Neutrophil (primary cell): ENCODE results near the gene RAB8B.
A peak's percentile ranks its signal among the peaks of the same experiment; 100 is the strongest.

Experiments used
- H3K27ac ChIP-seq: fragments of 200-600 bp; sonication (generic); 2 replicates; pipeline ENCODE4 v1.5.1; 2016; ENCODE audit warnings: mild to moderate bottlenecking, moderate library complexity
- H3K27me3 ChIP-seq: fragments of 200-600 bp; sonication (generic); 2 replicates; pipeline ENCODE4 v1.6.0; 2016; ENCODE audit warnings: mild to moderate bottlenecking
- H3K36me3 ChIP-seq: fragments of 200-600 bp; sonication (generic); 2 replicates; pipeline ENCODE4 v1.5.1; 2017
- H3K4me1 ChIP-seq, 2 experiments: fragments of 200-600 bp in 1 of 2; sonication (generic) in 1 of 2; 1 replicate in 1 of 2; 2 replicates in 1 of 2; pipeline versions ENCODE4 v1.5.1 to v1.6.1; 2013 to 2016; ENCODE audit warnings: low read depth in 1 of 2, low read length in 1 of 2, mild to moderate bottlenecking in 1 of 2, moderate library complexity in 1 of 2; ENCODE audit not compliant: control insufficient read depth in 1 of 2, insufficient read depth in 1 of 2
- H3K4me3 ChIP-seq, 2 experiments: fragments of 200-600 bp in 1 of 2; sonication (generic) in 1 of 2; 1 replicate in 1 of 2; 2 replicates in 1 of 2; pipeline ENCODE4 v1.5.1; 2013 to 2016; ENCODE audit warnings: low read depth in 1 of 2, low read length in 1 of 2, mild to moderate bottlenecking in 1 of 2, moderate library complexity in 1 of 2
- H3K9me3 ChIP-seq: fragments of 200-600 bp; sonication (generic); 2 replicates; pipeline ENCODE4 v1.5.1; 2016
- TF ChIP-seq, protein P1 (sequence below): fragments of 200-600 bp; sonication (generic); IDR thresholded peaks from 2 replicates; pipeline ENCODE4 v1.5.1; 2016; ENCODE audit warnings: antibody characterized with exemption

Gene RAB8B

DNA sequence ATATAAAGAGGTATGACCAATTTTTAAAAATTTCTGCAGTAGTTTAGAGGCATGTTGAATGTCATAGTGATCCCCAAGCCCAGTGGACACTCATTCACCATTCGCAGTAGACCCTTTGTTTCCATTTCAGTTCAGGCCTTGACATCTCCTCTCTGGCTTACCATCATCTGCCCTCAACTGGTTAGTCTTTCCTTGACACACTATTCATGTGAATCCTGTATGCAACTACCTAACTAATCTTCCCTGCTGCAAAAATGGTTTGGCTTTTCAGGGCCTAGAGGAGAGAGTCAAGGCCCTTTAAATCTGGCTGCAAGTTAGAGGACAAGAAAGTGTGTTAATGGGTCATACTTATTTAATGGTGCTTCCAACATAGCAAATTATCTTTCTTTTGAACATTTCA is 98.9 kb downstream of the RAB8B start:
- Histone ChIP-seq H3K4me1 (peaks cover 11 to 19% of the 10 kb centered on the region in 2 experiments), H3K27me3 (no peaks in the 10 kb centered on the region), H3K9me3 (no peaks in the 10 kb centered on the region), H3K36me3 (peaks cover 27% of the 10 kb centered on the region), H3K27ac (no peak overlapping the region), H3K4me3 (no peak overlapping the region)
- TF ChIP-seq, protein P1, sequence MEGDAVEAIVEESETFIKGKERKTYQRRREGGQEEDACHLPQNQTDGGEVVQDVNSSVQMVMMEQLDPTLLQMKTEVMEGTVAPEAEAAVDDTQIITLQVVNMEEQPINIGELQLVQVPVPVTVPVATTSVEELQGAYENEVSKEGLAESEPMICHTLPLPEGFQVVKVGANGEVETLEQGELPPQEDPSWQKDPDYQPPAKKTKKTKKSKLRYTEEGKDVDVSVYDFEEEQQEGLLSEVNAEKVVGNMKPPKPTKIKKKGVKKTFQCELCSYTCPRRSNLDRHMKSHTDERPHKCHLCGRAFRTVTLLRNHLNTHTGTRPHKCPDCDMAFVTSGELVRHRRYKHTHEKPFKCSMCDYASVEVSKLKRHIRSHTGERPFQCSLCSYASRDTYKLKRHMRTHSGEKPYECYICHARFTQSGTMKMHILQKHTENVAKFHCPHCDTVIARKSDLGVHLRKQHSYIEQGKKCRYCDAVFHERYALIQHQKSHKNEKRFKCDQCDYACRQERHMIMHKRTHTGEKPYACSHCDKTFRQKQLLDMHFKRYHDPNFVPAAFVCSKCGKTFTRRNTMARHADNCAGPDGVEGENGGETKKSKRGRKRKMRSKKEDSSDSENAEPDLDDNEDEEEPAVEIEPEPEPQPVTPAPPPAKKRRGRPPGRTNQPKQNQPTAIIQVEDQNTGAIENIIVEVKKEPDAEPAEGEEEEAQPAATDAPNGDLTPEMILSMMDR = no peak

DNA sequence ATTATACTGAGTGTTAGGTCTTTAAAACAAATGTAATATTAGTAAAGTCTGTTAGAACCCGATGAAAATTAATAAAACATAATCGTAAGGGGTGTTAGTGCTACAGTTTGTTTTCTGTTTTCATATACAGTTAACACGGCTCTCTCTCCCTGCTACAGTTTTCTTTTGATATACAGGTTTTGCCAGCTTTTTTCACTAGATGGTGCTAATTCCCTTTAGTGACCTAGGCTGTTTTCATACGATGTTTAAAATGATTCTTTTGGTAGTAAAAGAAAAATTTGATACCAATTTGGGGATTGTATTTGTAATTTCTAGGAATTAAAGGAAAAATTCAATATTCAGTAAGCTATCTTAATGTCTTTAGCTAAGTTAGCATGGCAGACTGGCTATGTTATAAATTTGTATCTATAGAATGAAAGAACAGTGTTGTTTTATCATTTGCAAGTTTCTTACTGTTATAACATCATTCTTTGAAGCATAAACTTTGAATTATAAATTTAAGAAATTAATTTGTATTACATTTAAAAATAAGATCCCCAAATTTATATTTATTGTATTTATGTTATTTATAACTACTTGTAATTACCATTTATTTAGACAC is 99.5 kb downstream of the RAB8B start:
- Histone ChIP-seq H3K4me1 (peaks cover 9 to 15% of the 10 kb centered on the region in 2 experiments), H3K36me3 (peaks cover 27% of the 10 kb centered on the region)
- TF ChIP-seq, protein P1 = peak; percentile 43

DNA sequence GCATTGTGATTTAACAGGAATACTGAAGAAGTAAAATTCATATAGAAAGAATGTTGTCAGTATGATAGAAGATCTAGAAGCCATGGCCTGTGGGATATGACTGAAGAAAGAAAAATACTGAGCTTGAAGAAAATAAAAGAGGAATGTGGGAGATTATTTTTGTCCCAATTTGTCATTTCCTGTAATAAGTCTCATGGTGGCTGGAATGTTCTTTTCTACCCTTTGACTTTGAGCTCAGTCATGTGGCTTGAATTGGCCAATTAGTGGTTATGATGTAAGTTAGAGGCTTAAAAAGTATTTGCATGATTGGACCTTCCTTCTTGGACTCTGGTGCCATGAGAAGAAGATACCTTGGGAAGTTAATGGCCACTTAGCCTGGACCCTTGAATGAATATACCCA is 102.1 kb downstream of the RAB8B start:
- Histone ChIP-seq H3K36me3 (peaks cover 23% of the 10 kb centered on the region), H3K4me3 (no peak overlapping the region)

More for the DNA sequence above, 99.5 kb downstream of the RAB8B start:
- H3K9me3 ChIP-seq = no peaks in the 10 kb centered on the region
- H3K27me3 ChIP-seq = no peaks in the 10 kb centered on the region
- H3K4me3 ChIP-seq = no peak overlapping the region
- no peak overlapping the region for H3K27ac ChIP-seq

DNA sequence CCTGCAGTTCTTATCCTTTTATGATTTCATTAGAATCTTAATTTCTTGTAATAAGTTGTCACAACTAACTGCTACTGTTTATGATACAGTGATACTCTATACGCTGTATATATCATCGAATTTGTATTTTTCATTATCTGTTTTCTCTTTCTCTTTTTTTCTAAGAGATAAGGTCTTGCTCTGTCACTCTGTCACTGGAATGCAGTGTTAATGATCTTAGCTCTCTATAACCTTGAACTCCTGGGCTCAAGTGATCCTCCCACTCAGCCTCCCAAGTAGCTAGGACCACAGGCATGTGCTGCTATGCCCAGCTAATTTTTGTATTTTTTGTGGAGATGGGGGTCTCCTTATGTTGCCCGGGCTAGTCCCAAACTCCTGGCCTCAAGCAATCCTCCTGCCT is 102.8 kb downstream of the RAB8B start:
- Histone ChIP-seq H3K27me3 (no peaks in the 10 kb centered on the region), H3K27ac (no peak overlapping the region), H3K4me3 (no peak overlapping the region), H3K4me1 (peaks cover 24 to 28% of the 10 kb centered on the region in 2 experiments), H3K36me3 (peaks cover 22% of the 10 kb centered on the region), H3K9me3 (no peaks in the 10 kb centered on the region)
- TF ChIP-seq, protein P1 = no peak

More for the DNA sequence above, 102.1 kb downstream of the RAB8B start:
- Histone ChIP-seq H3K27ac (no peak overlapping the region), H3K27me3 (no peaks in the 10 kb centered on the region), H3K4me1 (peaks cover 24 to 28% of the 10 kb centered on the region in 2 experiments), H3K9me3 (no peaks in the 10 kb centered on the region)
- TF ChIP-seq, protein P1 = no peak

DNA sequence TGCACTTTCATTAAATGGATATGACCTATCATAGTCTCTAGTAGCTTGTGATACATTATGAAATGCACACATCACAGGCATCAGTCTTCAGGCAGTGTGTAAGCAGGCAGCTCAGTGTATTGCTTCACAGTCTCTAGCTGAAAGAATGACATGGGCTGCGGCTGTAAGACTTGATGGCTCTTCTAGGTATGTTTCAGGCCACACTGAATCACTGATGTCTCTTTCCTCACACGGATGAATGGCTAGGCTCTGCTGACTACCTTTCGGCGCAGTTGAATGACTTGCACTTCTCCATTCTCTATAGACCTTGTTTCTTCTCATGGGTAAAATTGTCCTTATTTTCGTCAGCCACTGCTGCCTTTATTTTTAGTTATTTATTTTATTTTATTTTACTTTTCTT is 103.4 kb downstream of the RAB8B start:
- H3K27ac ChIP-seq = no peak overlapping the region
- peaks cover 24 to 28% of the 10 kb centered on the region in 2 experiments for H3K4me1 ChIP-seq
- no peak overlapping the region for H3K4me3 ChIP-seq

More for the DNA sequence above, 103.4 kb downstream of the RAB8B start:
- Histone ChIP-seq H3K36me3 (peaks cover 20% of the 10 kb centered on the region), H3K27me3 (no peaks in the 10 kb centered on the region), H3K9me3 (no peaks in the 10 kb centered on the region)
- TF ChIP-seq, protein P1 = no peak
